Smooth muscle cell (in vitro differentiated cells): Measurements from ENCODE around the gene PGAP1. TPM values are rescaled to one million over a fixed set of nuclear protein-coding genes. Genes with fewer than 3 reads are reported as not detected.

Experiments
- DNase-seq: peaks from one replicate; lab custom pipeline; 2025; ENCODE audit not compliant: unreplicated experiment; lab: John Stamatoyannopoulos, UW
- H2AFZ ChIP-seq: fragments of 200-600 bp; sonication (generic); 2 replicates; pipeline ENCODE4 v1.6.0; 2016; ENCODE audit warnings: antibody characterized with exemption, low read depth, mild to moderate bottlenecking
- H3F3A ChIP-seq: fragments of 200-600 bp; sonication (generic); 2 replicates; pipeline ENCODE4 v1.6.0; 2017; ENCODE audit warnings: antibody characterized with exemption, low read depth
- H3K27ac ChIP-seq: fragments of 200-600 bp; sonication (generic); 2 replicates; pipeline ENCODE4 v1.5.1; 2016; ENCODE audit warnings: low read depth, mild to moderate bottlenecking
- H3K27me3 ChIP-seq: fragments of 200-600 bp; sonication (generic); 2 replicates; pipeline ENCODE4 v1.6.1; 2016; ENCODE audit warnings: low read depth, mild to moderate bottlenecking
- H3K36me3 ChIP-seq: fragments of 200-600 bp; sonication (generic); 2 replicates; pipeline ENCODE4 v1.5.1; 2016; ENCODE audit warnings: low read depth
- H3K4me1 ChIP-seq: fragments of 200-600 bp; sonication (generic); 2 replicates; pipeline ENCODE4 v1.5.1; 2016; ENCODE audit warnings: low read depth
- H3K4me2 ChIP-seq: fragments of 200-600 bp; sonication (generic); 2 replicates; pipeline ENCODE4 v1.6.0; 2016; ENCODE audit warnings: mild to moderate bottlenecking
- H3K4me3 ChIP-seq: fragments of 200-600 bp; sonication (generic); 2 replicates; pipeline ENCODE4 v1.5.1; 2016; ENCODE audit warnings: mild to moderate bottlenecking
- H3K79me2 ChIP-seq: fragments of 200-600 bp; sonication (generic); 2 replicates; pipeline ENCODE4 v1.6.0; 2016; ENCODE audit warnings: low read depth, mild to moderate bottlenecking
- H3K9ac ChIP-seq: fragments of 200-600 bp; sonication (generic); 2 replicates; pipeline ENCODE4 v1.6.0; 2016; ENCODE audit warnings: low read depth
- H3K9me3 ChIP-seq: fragments of 200-600 bp; sonication (generic); replicated peaks from 2 replicates; pipeline ENCODE4 v1.5.1; 2016; ENCODE audit warnings: low read depth
- H4K20me1 ChIP-seq: fragments of 200-600 bp; sonication (generic); 2 replicates; pipeline ENCODE4 v1.6.0; 2016; ENCODE audit warnings: low read depth
- CTCF ChIP-seq: fragments of 200-600 bp; sonication (generic); IDR thresholded peaks from 2 replicates; pipeline ENCODE4 v1.5.1; 2017; ENCODE audit warnings: borderline replicate concordance, mild to moderate bottlenecking, antibody characterized with exemption; ENCODE audit not compliant: insufficient read depth, poor library complexity, severe bottlenecking
- WGBS: methylation state at CpG from one replicate; pipeline ENCODE4 v1.1.7; 2016; ENCODE audit warnings: low lambda C conversion rate; 5-methylcytosine and 5-hydroxymethylcytosine counted together
- polyA plus RNA-seq: library from polyadenylated mRNA; unstranded; fragments of >200 nt; fragmentation: Nextera tagmentation; extraction: Ambion mirVana; gene quantifications from 2 replicates; pipeline ENCODE4 v1.2.1, GENCODE V29; 2016
- total RNA-seq: library from RNA; depleted of rRNA; stranded (reverse); fragments of >200 nt; gene quantifications from 2 replicates; pipeline ENCODE4 v1.2.3, GENCODE V29; 2014

PGAP1 gene
- total and polyA plus RNA-seq, 2 experiments from 2014 or later: 1.8 to 30.5 TPM

- no peaks in the 10 kb centered on the region for H3F3A ChIP-seq
- H3K27ac ChIP-seq: no peak overlapping the region
- no peak for TF ChIP-seq CTCF
- peaks cover 6% of the 10 kb centered on the region for H3K4me1 ChIP-seq
- no peak overlapping the region for H3K4me2 ChIP-seq
- 53% methylated on average over 4 of the region's 4 CpGs for WGBS
- H3K27me3 ChIP-seq: no peaks in the 10 kb centered on the region
- H3K9me3 ChIP-seq: no peaks in the 10 kb centered on the region
- no peak overlapping the region for H2AFZ ChIP-seq
- DNase-seq: no peak
- H3K36me3 ChIP-seq: no peaks in the 10 kb centered on the region
- no peaks in the 10 kb centered on the region for H3K79me2 ChIP-seq
- H3K9ac ChIP-seq: no peak overlapping the region
- no peak overlapping the region for H3K4me3 ChIP-seq
- H4K20me1 ChIP-seq: no peaks in the 10 kb centered on the region
These were observed 18.1 kb upstream of the PGAP1 start for GRCh38 chr2:196944570-196944969.

- H3K9me3 ChIP-seq: no peaks in the 10 kb centered on the region
- no peak for DNase-seq
- TF ChIP-seq CTCF: no peak
- H3K9ac ChIP-seq: no peak overlapping the region
- H2AFZ ChIP-seq: peak overlapping the region; percentile 75
- H3K79me2 ChIP-seq: no peaks in the 10 kb centered on the region
- WGBS: 80% methylated on average over 4 of the region's 4 CpGs
- no peak overlapping the region for H3K27ac ChIP-seq
- no peaks in the 10 kb centered on the region for H4K20me1 ChIP-seq
- no peak overlapping the region for H3K4me2 ChIP-seq
- H3K36me3 ChIP-seq: no peaks in the 10 kb centered on the region
- no peaks in the 10 kb centered on the region for H3K27me3 ChIP-seq
- H3F3A ChIP-seq: no peaks in the 10 kb centered on the region
- peaks cover 6% of the 10 kb centered on the region for H3K4me1 ChIP-seq
- no peak overlapping the region for H3K4me3 ChIP-seq
These were observed 15.0 kb upstream of the PGAP1 start for GRCh38 chr2:196941398-196942078.

GRCh38 chr2:196939371-196939770, 12.9 kb upstream of the PGAP1 start:
- no peak overlapping the region for H3K4me2 ChIP-seq
- H3K9me3 ChIP-seq: no peaks in the 10 kb centered on the region
- no peak for TF ChIP-seq CTCF
- H3K4me3 ChIP-seq: no peak overlapping the region
- peaks cover under 1% of the 10 kb centered on the region for H3K4me1 ChIP-seq
- H2AFZ ChIP-seq: no peak overlapping the region
- no peak for DNase-seq
- H3K9ac ChIP-seq: no peak overlapping the region
- 86% methylated on average over 1 of the region's 1 CpG for WGBS
- H3K27me3 ChIP-seq: no peaks in the 10 kb centered on the region
- no peaks in the 10 kb centered on the region for H3K36me3 ChIP-seq
- H4K20me1 ChIP-seq: no peaks in the 10 kb centered on the region
- H3K79me2 ChIP-seq: no peaks in the 10 kb centered on the region
- no peaks in the 10 kb centered on the region for H3F3A ChIP-seq
- peak overlapping the region; percentile 21 for H3K27ac ChIP-seq

- Histone ChIP-seq H3K79me2 (no peaks in the 10 kb centered on the region), H4K20me1 (no peaks in the 10 kb centered on the region), H3K27me3 (no peaks in the 10 kb centered on the region), H3K36me3 (no peaks in the 10 kb centered on the region), H3K4me3 (no peak overlapping the region), H3K27ac (no peak overlapping the region), H3K9me3 (no peaks in the 10 kb centered on the region), H3K4me1 (peaks cover 4% of the 10 kb centered on the region), H3F3A (no peaks in the 10 kb centered on the region), H3K4me2 (no peak overlapping the region), H3K9ac (no peak overlapping the region), H2AFZ (no peak overlapping the region)
- TF ChIP-seq CTCF: no peak
- no peak for DNase-seq
- WGBS: 61% methylated on average over 2 of the region's 2 CpGs
These were observed 8.9 kb upstream of the PGAP1 start for GRCh38 chr2:196935432-196935831.
